NCI-H748 (cell line): Measurements from ENCODE around the gene SAA1.
"Not testable (repeated sequence)": the region's sequence is repeated elsewhere in the genome, so short reads cannot be mapped to it uniquely, and the experiment has no call there.

Source experiments
- DNase-seq: peaks from one replicate; lab custom pipeline; 2025; ENCODE audit not compliant: unreplicated experiment; lab: John Stamatoyannopoulos, UW

The SAA1 gene

GRCh38 chr11:18265949-18266348 is at the start of gene SAA1:
SAA1 (plus strand) TSS chr11:18266264; CDS start chr11:18266888, 624 bp downstream.
- DNase-seq: no peak

DNA sequence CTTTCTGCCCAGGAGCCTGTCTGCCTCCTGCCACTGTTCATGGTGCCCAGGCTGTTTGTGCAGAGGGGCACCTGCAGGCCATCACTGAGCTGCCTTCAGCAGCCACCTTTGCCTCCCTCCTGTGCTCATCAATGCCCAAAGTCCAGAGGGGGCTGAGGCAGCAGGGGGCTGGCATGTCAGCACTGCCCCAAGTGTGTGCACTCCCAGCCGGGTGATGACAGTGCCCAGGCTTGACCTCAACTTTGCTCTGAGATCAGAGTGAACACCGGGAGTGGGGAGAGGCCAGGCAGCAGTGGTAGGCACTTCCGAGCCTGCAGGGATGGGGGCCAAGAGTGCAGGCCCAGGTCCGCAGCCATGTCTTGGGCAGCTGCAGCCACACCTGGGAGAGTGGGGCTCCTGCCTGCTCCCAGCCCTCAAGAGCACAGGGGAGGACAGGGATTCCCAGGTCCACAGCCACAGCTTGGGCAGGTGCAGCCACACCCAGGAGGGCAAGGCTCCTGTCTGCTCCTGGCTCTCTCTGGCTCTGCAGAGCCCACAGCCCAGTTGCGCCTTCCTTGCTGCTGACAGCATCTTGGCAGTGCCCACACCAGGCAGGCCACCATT is 44.7 kb upstream of the SAA1 start:
- DNase-seq: no peak

- no peak for DNase-seq
Observed at GRCh38 chr11:18222814-18223421, 43.1 kb upstream of the SAA1 start.

- no peak for DNase-seq
Observed at GRCh38 chr11:18223591-18224387, 42.3 kb upstream of the SAA1 start.

- DNase-seq: no peak
Observed at GRCh38 chr11:18225913-18226312, 40.2 kb upstream of the SAA1 start.

DNA sequence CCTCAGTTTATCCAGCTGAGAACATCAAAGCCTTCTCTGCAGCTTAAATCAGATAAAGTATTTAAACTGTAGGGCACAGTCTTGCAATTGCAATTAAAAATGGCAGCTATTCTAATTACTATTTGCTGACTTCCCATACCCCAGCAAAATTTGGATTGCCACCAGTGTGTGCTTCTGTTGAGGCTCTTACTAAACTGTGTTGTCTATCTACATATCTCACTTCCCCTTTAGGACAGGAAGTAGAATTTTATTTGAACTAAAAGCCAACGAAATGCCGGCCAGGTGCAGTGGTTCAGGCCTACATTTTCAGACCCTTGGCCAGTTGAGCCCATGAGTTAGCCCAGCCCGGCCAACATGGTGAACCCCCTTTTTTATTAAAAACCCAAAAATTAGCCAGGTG is 36.6 kb upstream of the SAA1 start:
- no peak for DNase-seq

DNA sequence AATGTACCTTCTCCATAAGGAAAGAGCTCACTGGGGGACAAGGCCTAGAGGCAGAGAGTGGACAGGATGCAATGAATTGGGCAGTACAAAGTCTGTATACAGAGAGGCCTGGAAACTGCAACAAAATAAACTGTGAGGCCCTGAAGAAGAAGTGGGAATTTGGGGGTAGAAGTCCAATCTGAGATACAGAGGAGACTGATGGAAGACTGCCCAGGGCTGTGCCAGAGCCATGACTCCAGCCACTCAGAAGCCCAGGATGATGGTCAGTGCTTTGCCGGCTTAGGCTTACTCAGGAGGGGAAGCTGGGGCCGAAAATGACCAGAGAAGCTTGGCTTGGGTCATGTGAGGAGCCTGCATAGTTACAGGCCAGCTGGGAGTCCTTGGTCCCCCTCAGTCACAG is 35.2 kb upstream of the SAA1 start:
- no peak for DNase-seq

- DNase-seq: no peak
Observed at GRCh38 chr11:18233912-18234311, 32.2 kb upstream of the SAA1 start.

- DNase-seq: no peak
Observed at GRCh38 chr11:18235394-18236334, 30.4 kb upstream of the SAA1 start.

- no peak for DNase-seq
Observed at GRCh38 chr11:18236664-18237356, 29.3 kb upstream of the SAA1 start, which contains the start of gene SAA4. SAA4 (minus strand) TSS chr11:18236802; CDS start chr11:18235926, 876 bp downstream.

- DNase-seq: no peak
Observed at GRCh38 chr11:18239655-18240054, 26.4 kb upstream of the SAA1 start.

DNA sequence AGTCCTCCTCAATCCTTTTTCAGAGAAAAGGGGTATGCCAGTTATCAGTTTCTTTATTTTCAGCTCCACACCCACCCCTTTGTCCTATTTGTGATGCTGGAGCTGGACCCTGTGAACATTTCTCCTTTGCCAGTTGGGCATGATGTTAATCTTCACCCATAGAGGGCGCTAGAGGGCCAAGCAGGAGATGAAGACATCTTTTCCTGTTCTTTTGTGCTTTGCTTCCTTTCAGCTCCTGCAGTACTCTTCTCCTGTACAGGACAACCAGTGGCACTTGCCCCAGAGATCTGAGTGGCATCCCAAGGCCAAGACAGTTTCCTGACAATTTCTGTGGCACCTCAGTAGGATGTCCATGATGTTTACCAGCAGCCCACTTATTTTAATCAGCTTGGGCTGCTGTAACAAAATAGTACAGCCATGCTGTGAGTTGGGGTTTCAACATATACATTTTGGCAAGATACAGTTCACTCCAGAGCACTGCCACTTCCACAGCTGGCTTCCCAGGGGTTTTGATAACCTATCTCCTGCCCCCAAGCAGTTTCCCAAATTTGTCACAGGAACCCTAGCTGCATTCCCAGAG is 22.2 kb upstream of the SAA1 start:
- DNase-seq: peak; percentile 66

DNA sequence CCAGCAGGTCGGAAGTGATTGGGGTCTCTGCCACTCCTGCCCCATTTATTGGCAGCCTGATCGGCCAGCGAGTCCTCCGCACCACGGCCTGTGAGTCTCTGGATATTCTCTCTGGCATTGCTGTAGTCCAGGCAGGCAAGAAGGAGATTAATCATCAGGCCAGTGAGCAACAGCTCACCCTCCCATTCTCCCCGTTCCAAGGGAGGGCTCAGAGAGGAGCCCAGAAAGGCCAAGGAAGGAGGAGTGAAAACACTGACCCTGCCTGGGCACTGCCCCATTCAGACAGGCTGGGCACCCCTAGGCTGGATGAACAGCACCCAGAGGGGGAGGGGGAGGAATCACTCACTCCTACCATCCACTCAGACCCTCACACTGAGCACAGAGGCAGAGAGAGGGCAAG is 20.7 kb upstream of the SAA1 start:
- no peak for DNase-seq

- DNase-seq: not testable (repeated sequence)
Observed at GRCh38 chr11:18246379-18247190, 19.5 kb upstream of the SAA1 start.

- DNase-seq: not testable (repeated sequence)
Observed at GRCh38 chr11:18247191-18247581, 18.9 kb upstream of the SAA1 start.

GRCh38 chr11:18248561-18248960 is 17.5 kb upstream of the SAA1 start, which contains the start of gene SAA2:
SAA2 (minus strand) TSS chr11:18248668; CDS start chr11:18248011, 657 bp downstream.
- DNase-seq: no peak

DNA sequence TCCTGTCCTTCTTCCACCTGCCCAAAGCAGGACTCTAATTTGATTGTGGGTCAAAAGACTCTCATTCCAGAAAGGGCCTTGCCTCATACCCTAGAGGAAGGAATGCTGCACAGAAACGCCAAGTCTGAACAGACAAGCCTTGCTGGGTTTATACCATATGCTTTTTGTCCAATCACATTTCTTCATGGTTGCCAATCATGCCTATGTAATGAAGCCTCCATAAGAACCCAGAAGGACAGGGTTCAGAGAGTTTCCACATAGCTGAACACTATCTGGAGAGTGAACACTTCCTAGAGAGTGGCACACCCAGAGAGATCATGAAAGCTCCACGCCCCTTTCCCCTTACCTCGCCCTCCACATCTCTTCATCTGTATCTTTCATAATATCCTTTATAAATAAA is 12.8 kb upstream of the SAA1 start:
- no peak for DNase-seq

- DNase-seq: no peak
Observed at GRCh38 chr11:18253778-18254338, 12.2 kb upstream of the SAA1 start.
